HepG2 (cell line): ENCODE data around the gene PIGR. TPM values are rescaled to one million over a fixed set of nuclear protein-coding genes. Genes with fewer than 3 reads are reported as not detected.

Experiments
- ATAC-seq: fragments of 200-7000 bp; cut with Tn5 transposase; 3 replicates; pipeline ENCODE4 v1.9.1; 2020; ENCODE audit warnings: mild to moderate bottlenecking, moderate library complexity
- BruUV-seq: library from RNA; stranded (reverse); fragments of 400-500 nt; replicated peaks from 2 replicates; lab custom pipeline; 2021; lab: Mats Ljungman, UMichigan
- CTCF ChIA-PET: fragments of 300-600 bp; formaldehyde crosslinking; extraction: SDS; loops from one replicate; lab custom pipeline; 2021; ENCODE audit warnings: low total read pairs, inconsistent platforms, low intra/inter-chr PET ratio; lab: Yijun Ruan, JAX
- POLR2A ChIA-PET: fragments of 350-600 bp; sonication (Branson Sonifier 250); formaldehyde crosslinking; loops from one replicate; lab custom pipeline; 2020; ENCODE audit warnings: antibody characterized with exemption, inconsistent platforms; lab: Yijun Ruan, JAX
- DNase-seq: peaks from one replicate; pipeline ENCODE4 v3.0.0-alpha.2; 2015; ENCODE audit warnings: low spot score
- FAIRE-seq: peaks from 3 replicates; lab custom pipeline; 2011; peaks lifted over from hg19 to GRCh38; lab: Jason Lieb, UNC
- H2AFZ ChIP-seq: one replicate; pipeline ENCODE4 v1.6.1; 2011; ENCODE audit warnings: low read length, inconsistent platforms
- H3K27ac ChIP-seq: fragments of 300-600 bp; 3 replicates; pipeline ENCODE4 v1.8.0; 2011; ENCODE audit warnings: mixed run types, mild to moderate bottlenecking, mixed read lengths, low read length, inconsistent platforms; ENCODE audit not compliant: insufficient read depth; ENCODE audit errors: extremely low read length
- H3K27me3 ChIP-seq, 2 experiments: fragments of 200-600 bp in 1 of 2; 2 replicates in 1 of 2; 3 replicates in 1 of 2; pipeline versions ENCODE4 v1.6.0 to v1.8.0; 2011; ENCODE audit warnings: low read length in 2 of 2, mild to moderate bottlenecking in 2 of 2, moderate library complexity in 2 of 2, inconsistent platforms in 1 of 2; ENCODE audit not compliant: insufficient read depth in 2 of 2, control insufficient read depth in 1 of 2
- H3K36me3 ChIP-seq, 2 experiments: fragments of 200-600 bp in 1 of 2; replicated peaks in 1 of 2; 2 replicates in 1 of 2; 3 replicates in 1 of 2; pipeline versions ENCODE4 v1.5.1 to v1.8.0; 2011; ENCODE audit warnings: low read length in 2 of 2, inconsistent platforms in 1 of 2; ENCODE audit not compliant: insufficient read depth in 2 of 2, control insufficient read depth in 1 of 2
- H3K4me1 ChIP-seq: 2 replicates; pipeline ENCODE4 v1.5.1; 2012; ENCODE audit warnings: low read length, inconsistent platforms; ENCODE audit not compliant: insufficient read depth
- H3K4me2 ChIP-seq: 2 replicates; pipeline ENCODE4 v1.6.0; 2011; ENCODE audit warnings: low read depth, low read length, inconsistent platforms
- H3K4me3 ChIP-seq, 3 experiments: fragments of 200-600 bp in 1 of 3; sonication (generic), shearing (Covaris generic) in 1 of 3; replicated peaks in 1 of 3; 2 replicates each; pipeline ENCODE4 v1.5.1; 2011 to 2016; ENCODE audit warnings: low read length in 3 of 3, inconsistent platforms in 2 of 3, low read depth in 2 of 3, mild to moderate bottlenecking in 2 of 3, control low read depth in 1 of 3, mixed read lengths in 1 of 3; ENCODE audit not compliant: insufficient read depth in 1 of 3
- H3K79me2 ChIP-seq: one replicate; pipeline ENCODE4 v1.6.1; 2011; ENCODE audit warnings: low read length, inconsistent platforms; ENCODE audit not compliant: insufficient read depth
- H3K9ac ChIP-seq: 2 replicates; pipeline ENCODE4 v1.6.0; 2011; ENCODE audit warnings: mild to moderate bottlenecking, low read depth, low read length, inconsistent platforms; ENCODE audit not compliant: insufficient read depth
- H3K9me3 ChIP-seq: 2 replicates; pipeline ENCODE4 v1.5.1; 2012; ENCODE audit warnings: mild to moderate bottlenecking, low read length
- H4K20me1 ChIP-seq: 2 replicates; pipeline ENCODE4 v1.6.0; 2011; ENCODE audit warnings: inconsistent platforms, mild to moderate bottlenecking, low read length, moderate library complexity; ENCODE audit not compliant: insufficient read depth
- IKZF1 ChIP-seq: fragments of 450-650 bp; IDR thresholded peaks from 2 replicates; pipeline ENCODE4 v1.7.1; 2016
- JUNB ChIP-seq: sonication (generic); formaldehyde crosslinking; IDR thresholded peaks from 2 replicates; pipeline ENCODE4 v1.8.0; 2022; ENCODE audit warnings: missing genetic modification reagents, mild to moderate bottlenecking, borderline replicate concordance
- RAD21 ChIP-seq: fragments of 450-650 bp; formaldehyde crosslinking; IDR thresholded peaks from 2 replicates; pipeline ENCODE4 v1.5.0; 2020; ENCODE audit warnings: mild to moderate bottlenecking
- SOX6 ChIP-seq, 2 experiments: fragments of 450-650 bp in 1 of 2; sonication (generic) in 1 of 2; formaldehyde crosslinking in 1 of 2; IDR thresholded peaks; 2 replicates each; pipeline versions ENCODE4 v1.4.0 to v1.6.1; 2017 to 2020; ENCODE audit warnings: antibody characterized with exemption in 1 of 2, mild to moderate bottlenecking in 1 of 2, missing genetic modification reagents in 1 of 2
- WGBS: methylation state at CpG from one replicate; pipeline ENCODE4 v1.1.6; 2017; ENCODE audit warnings: low lambda C conversion rate; 5-methylcytosine and 5-hydroxymethylcytosine counted together
- in situ Hi-C: cut with HindIII; loops from 2 replicates; pipeline ENCODE4 v1.10.0; 2017; ENCODE audit warnings: low pct_unique_long_range_greater_than_20kb; ENCODE audit not compliant: extremely low pct_ligation_motif_present
- intact Hi-C: fragments of 100-400 bp; cut with micrococcal nuclease; formaldehyde crosslinking; loops from one replicate; pipeline ENCODE4 v1.10.0; 2022; ENCODE audit not compliant: unreplicated experiment
- polyA plus RNA-seq, 8 experiments: library from polyadenylated mRNA; depleted of rRNA in 3 of 8; stranded (reverse) in 7 of 8; unstranded in 1 of 8; fragments of >200 nt; fragmentation: Illumina TruSeq in 4 of 8; extraction: Trizol in 4 of 8; gene quantifications; 2 replicates each; pipeline versions ENCODE4 v1.2.1 to v1.2.3, GENCODE V29; 2011 to 2016; ENCODE audit warnings: low read depth in 4 of 8, missing spikeins in 1 of 8, mixed read lengths in 1 of 8; ENCODE audit not compliant: insufficient read depth in 1 of 8
- total RNA-seq, 5 experiments: library from RNA; depleted of rRNA; stranded (reverse); fragments of >200 nt; fragmentation: Illumina TruSeq; extraction: Trizol; gene quantifications; 2 replicates each; pipeline ENCODE4 v1.2.3, GENCODE V29; 2016; ENCODE audit warnings: low read depth in 1 of 5
- TF ChIP-seq, protein P1 (sequence below): sonication (generic); formaldehyde crosslinking; IDR thresholded peaks from 2 replicates; pipeline ENCODE4 v1.8.0; 2022; ENCODE audit warnings: missing genetic modification reagents, mild to moderate bottlenecking, moderate library complexity, borderline replicate concordance

The PIGR gene
- total and polyA plus RNA-seq, 2 of the 13 experiments (the other 11 are each of a cell fraction or from before 2014, with no cell fraction given) = not detected

DNA sequence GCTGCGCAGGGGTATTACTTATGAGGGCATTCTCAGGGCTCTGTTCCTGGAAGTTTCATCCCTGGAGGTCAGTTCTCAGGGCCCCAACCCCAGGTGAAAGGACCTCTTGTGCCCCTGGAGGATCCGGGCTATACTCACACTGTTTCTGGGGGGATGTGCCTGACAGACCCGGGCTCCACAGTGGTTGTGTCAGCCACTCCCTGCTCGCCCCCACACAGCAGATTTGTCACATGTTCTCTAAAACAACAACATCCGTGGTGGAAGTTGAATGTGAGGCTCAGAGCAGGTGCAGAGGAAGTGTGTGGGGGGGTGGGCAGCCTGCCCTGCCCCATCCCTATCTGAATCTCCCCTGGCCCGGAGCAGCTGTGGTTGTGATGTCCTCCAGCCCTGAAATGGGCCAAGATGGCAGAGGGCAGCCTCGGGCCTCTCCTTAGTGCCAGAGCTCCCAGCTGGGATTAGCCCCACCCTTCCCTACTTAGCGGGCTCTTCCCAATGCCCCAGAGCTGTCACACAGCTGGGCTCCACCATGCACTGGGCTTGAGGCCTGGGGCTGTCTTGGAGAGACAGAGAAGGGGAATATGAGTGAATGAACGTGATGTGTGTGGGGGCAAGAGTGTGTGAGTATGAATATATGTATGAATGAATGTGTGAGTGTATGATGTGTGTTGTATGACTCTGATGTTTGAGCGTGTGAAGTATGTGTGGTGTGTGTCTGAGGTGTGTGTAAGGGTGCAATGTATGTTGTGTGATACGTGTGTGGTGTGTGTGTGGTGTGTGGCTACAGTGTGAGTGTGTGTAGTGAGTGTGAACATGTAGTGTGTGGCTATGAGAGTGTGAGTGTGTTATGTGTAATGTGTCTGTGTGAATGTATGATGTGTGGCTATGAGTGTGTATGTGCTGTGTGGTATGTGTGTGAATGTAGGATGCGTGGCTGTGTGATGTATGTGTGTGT, 23.0 kb downstream of the PIGR start:
- ChIA-PET POLR2A (no interaction called here), CTCF (no interaction called here)
- Histone ChIP-seq H2AFZ (no peak overlapping the region), H3K4me2 (no peak overlapping the region), H3K27me3 (no peaks in the 10 kb centered on the region), H3K79me2 (no peaks in the 10 kb centered on the region), H3K9me3 (no peaks in the 10 kb centered on the region), H3K36me3 (no peaks in the 10 kb centered on the region), H3K4me3 (no peak overlapping the region), H3K4me1 (peaks cover 35% of the 10 kb centered on the region), H4K20me1 (no peaks in the 10 kb centered on the region), H3K27ac (no peak overlapping the region), H3K9ac (no peak overlapping the region)
- in situ Hi-C loops = loop anchor here (25.0 kb wide), 1 partner anchor 286 kb away; the partner anchor contains the start of gene DYRK3
- BruUV-seq = no TSS peak
- no peak for ATAC-seq
- FAIRE-seq = no peak
- TF ChIP-seq, protein P1, sequence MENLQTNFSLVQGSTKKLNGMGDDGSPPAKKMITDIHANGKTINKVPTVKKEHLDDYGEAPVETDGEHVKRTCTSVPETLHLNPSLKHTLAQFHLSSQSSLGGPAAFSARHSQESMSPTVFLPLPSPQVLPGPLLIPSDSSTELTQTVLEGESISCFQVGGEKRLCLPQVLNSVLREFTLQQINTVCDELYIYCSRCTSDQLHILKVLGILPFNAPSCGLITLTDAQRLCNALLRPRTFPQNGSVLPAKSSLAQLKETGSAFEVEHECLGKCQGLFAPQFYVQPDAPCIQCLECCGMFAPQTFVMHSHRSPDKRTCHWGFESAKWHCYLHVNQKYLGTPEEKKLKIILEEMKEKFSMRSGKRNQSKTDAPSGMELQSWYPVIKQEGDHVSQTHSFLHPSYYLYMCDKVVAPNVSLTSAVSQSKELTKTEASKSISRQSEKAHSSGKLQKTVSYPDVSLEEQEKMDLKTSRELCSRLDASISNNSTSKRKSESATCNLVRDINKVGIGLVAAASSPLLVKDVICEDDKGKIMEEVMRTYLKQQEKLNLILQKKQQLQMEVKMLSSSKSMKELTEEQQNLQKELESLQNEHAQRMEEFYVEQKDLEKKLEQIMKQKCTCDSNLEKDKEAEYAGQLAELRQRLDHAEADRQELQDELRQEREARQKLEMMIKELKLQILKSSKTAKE (CRISPR knock-in tag) = 0 out of 2 replicates have a peak, but pooled peaks have one; percentile 4
- TF ChIP-seq RAD21 (CRISPR knock-in tag) = no peak
- TF ChIP-seq SOX6 (IDR thresholded peaks at IDR 0.05) = 0 out of 2 replicates have a peak, but pooled peaks have one; percentile 49
- no peak for TF ChIP-seq SOX6 (CRISPR knock-in tag; IDR thresholded peaks at IDR 0.05)
- TF ChIP-seq IKZF1 = peak; percentile 52; the same call in 1 of the 2 replicates
- TF ChIP-seq JUNB (CRISPR knock-in tag) = 0 out of 2 replicates have a peak, but pooled peaks have one; percentile 30
- 49% methylated on average over 12 of the region's 12 CpGs for WGBS
- no peak for DNase-seq
- intact Hi-C loops = no loop called here
